GM18505 (cell line): Measurements from ENCODE around the gene PPP1R12A.
"Not testable (repeated sequence)": the region's sequence is repeated elsewhere in the genome, so short reads cannot be mapped to it uniquely, and the experiment has no call there.

ENCODE experiments used
- ATAC-seq: cut with Tn5 transposase; IDR thresholded peaks from one replicate; pipeline ENCODE4 v1.9.1; 2021; ENCODE audit not compliant: unreplicated experiment
- POLR2A ChIP-seq: IDR thresholded peaks from 4 replicates; pipeline ENCODE4 v1.6.1; 2011; ENCODE audit warnings: borderline replicate concordance; ENCODE audit not compliant: insufficient read depth, insufficient read length; ENCODE audit errors: extremely low read depth

PPP1R12A gene

GRCh38 chr12:79891506-79892162, 43.3 kb downstream of the PPP1R12A start:
- ATAC-seq = no peak
- TF ChIP-seq POLR2A = no peak

GRCh38 chr12:79887890-79888289, 47.0 kb downstream of the PPP1R12A start:
- ATAC-seq = no peak
- TF ChIP-seq POLR2A = no peak

- TF ChIP-seq POLR2A = no peak
Observed at GRCh38 chr12:79886917-79887519, 47.9 kb downstream of the PPP1R12A start.

GRCh38 chr12:79885911-79886490, 48.9 kb downstream of the PPP1R12A start:
- TF ChIP-seq POLR2A = no peak

More at GRCh38 chr12:79886917-79887519, 47.9 kb downstream of the PPP1R12A start:
- ATAC-seq = peak; percentile 64

DNA sequence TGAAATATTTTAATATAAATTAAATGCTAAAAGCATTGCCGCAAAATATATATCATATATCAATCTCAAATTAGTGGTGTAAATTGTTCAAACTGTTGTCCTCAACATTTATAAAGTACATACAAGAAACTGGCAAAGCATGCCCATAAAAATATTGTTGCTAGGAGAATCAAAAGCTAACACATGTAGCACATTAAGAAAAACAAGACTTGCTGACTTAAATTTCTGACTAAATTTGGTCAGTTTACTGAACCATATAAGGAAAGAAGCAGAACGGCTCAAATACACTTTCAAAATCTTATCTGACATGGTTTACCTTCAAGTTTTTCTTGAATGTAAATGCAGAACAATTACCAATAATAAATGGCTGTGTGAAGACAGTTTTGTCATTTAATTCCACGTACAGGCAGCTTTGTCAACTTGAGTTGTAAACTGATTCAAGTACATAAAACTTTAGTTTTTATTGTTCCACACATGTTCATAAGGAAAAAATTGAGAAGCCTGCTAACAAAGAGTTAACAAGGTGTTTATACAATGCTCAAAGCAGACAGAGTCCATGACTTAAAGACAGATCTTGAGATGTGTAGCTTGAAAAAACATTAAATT, 50.4 kb downstream of the PPP1R12A start:
- TF ChIP-seq POLR2A = no peak
- ATAC-seq = no peak

More at GRCh38 chr12:79885911-79886490, 48.9 kb downstream of the PPP1R12A start:
- no peak for ATAC-seq

DNA sequence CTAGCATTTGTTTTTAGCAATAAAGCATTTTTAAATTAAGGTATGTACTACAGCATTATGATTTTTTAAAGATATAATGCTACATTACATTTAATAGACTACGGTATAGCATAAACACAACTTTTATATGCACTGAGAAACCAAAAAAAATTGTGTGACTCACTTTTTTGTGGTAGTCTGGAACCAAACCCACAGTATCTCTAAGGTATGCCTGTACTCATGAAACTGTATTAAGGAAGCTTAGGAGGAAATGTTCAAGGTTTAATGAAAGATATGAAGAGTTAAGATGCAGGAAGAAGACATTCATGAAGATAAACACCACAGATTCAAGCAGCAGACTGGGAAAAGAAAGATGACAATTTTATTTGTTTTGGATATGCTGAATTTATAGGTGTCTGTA, 51.7 kb downstream of the PPP1R12A start:
- TF ChIP-seq POLR2A = no peak
- ATAC-seq = no peak

DNA sequence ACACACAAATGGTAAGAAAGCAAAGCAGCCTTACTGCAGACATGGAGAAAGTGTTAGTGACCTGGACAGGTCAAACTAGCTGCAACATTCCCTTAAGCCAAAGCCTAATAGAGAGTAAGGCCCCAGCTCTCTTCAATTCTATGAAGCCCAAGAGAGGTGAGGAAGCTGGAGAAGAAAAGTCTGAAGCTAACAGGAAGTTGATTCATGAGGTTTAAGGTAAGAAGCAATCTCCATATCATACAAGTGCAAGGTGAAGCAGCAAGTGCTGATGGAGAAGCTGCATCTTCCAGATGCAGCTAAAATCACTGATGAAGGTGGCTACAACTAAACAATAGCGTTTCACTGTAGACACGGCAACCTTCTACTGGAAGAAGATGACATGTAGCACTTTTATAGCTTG, 53.5 kb downstream of the PPP1R12A start:
- TF ChIP-seq POLR2A = no peak
- no peak for ATAC-seq

DNA sequence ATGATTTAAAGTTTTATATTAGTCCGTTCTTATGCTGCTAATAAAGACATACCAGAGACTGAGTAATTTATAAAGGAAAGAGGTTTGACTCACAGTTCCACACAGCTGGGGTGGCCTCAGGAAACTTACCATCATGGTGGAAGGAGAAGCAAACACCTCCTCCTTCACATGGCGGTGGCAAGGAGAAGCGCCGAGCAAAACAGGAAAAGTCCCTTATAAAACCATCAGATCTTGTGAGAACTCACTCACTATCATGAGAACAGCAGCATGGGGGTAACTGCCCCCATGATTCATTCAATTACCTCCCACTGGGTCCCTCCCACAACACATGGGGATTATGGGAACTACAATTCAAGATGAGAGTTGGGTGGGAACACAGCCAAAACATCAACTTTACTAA, 56.4 kb downstream of the PPP1R12A start:
- ATAC-seq = not testable (repeated sequence)

DNA sequence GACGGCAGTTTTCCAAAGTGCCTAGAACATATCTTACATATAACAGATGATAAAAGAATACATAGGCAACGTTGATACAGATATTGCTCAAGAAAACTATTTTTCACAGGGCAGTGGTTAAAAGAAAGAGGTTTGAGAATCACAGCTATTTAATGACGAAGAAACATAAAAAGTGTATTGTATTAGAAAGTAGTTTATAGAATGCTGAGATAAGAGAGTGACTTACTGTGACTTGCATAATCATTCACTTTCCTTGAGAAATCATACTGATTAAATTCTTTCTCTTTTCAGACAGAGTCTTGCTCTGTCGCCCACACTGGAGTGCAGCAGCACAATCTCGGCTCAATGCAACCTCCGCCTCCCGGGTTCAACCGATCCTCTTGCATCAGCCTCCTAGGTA, 57.7 kb downstream of the PPP1R12A start:
- TF ChIP-seq POLR2A = no peak

DNA sequence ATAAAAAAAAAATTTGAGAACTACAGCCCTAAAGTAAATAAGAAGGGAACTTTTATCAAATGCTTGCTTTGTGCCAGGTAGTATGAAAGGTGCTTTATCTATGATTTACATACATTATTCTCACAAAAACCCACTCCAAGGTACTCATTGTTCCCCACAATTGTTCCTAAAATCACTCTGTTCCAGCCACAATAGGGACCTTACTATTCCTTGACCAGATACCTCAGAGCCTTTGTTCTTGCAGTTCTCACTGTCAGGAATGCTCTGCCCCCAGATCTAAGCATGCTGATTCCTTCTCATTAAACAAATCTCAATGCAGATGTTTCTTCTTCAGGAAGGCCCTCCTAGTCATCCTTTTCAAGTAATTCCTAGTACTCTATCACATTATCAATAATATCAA, 60.2 kb downstream of the PPP1R12A start:
- TF ChIP-seq POLR2A = no peak
- ATAC-seq = no peak

More for the DNA sequence above, 57.7 kb downstream of the PPP1R12A start:
- no peak for ATAC-seq

- no peak for ATAC-seq
- TF ChIP-seq POLR2A = no peak
Observed at GRCh38 chr12:79873201-79873600, 61.7 kb downstream of the PPP1R12A start.

DNA sequence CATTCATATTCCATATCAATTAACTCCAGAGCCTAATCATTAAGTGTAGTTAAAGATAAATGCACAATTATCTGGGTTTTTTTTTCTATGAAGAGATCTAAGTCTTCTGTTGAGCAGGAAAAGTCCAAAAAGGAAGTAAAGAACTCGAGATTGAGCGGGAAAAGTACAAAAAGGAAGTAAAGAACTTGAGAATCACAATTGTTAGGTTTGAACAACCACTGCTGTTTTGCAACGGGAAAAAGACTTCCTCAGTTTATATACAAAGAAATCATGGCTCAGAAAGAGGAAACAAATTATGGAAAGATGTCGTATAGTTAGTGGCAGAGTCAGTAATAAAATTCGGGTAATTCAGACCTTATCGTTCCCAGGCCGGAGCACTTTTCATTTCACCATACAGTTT, 63.3 kb downstream of the PPP1R12A start:
- ATAC-seq = no peak
- no peak for TF ChIP-seq POLR2A

DNA sequence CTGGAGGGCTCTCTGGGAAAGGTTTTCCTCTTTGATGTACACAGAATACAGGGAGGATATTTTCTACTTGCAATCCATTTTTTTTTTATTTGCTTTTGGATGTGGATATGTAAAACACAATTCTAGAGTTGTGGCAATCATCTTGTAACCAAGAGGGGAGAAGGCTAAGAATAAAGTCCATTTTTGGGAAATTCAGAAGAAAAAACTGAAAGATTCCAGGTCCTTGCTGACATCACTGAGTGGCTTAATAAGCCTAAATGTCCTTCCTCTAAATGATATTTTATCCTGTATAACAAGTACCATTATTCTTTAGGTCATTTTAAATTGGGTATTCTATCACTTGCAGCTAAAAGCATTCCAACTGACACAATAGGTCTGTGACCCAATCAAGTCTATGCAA, 64.0 kb downstream of the PPP1R12A start:
- TF ChIP-seq POLR2A = no peak
- ATAC-seq = no peak

GRCh38 chr12:79859646-79860045, 75.3 kb downstream of the PPP1R12A start:
- TF ChIP-seq POLR2A = no peak
- ATAC-seq = no peak

- no peak for TF ChIP-seq POLR2A
- ATAC-seq = no peak
Observed at GRCh38 chr12:79858518-79858917, 76.4 kb downstream of the PPP1R12A start.

DNA sequence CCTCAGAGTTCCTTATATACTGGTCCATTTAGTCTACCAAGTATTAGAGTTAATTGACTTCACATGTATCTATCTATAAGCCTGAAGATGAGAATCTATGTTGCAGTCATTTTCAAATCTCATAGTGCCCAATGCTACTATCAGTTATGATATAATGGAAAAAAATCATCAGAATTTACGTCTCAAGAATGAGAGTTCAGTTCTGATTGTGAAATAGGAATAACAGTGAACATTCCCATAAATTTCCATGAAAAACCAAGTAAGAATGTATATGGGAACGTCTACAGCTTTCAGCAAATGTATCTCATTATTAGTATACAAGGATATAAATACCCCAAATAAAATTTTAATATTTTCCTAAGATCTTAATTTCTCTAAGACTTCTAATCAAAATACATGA, 77.2 kb downstream of the PPP1R12A start:
- no peak for TF ChIP-seq POLR2A
- ATAC-seq = no peak
